T-helper 2 cell treated with Interferon-gamma antibody and Interleukin-4, amounts not matched to agents 100 ng/mL and 5 ng/mL, for 36 hours (primary cell): ENCODE measurements around the gene FCN3. TPM values are rescaled to one million over a fixed set of nuclear protein-coding genes. Genes with fewer than 3 reads are reported as not detected.

Source experiments
- intact Hi-C: fragments of 100-400 bp; cut with micrococcal nuclease; formaldehyde crosslinking; loops from one replicate; pipeline ENCODE4 v1.15.1; 2023
- total RNA-seq: library from RNA; stranded (reverse); gene quantifications from 2 replicates; pipeline ENCODE4 v1.2.3, GENCODE V29; 2022

FCN3 gene
- total RNA-seq, 1 donor from 2014 or later, result not detected

GRCh38 chr1:27360159-27361043 lies 14.2 kb downstream of the FCN3 start:
- intact Hi-C loops, result no loop called here

GRCh38 chr1:27359822-27360158 lies 14.8 kb downstream of the FCN3 start:
- intact Hi-C loops, result no loop called here

- intact Hi-C loops, result no loop called here
Observed at GRCh38 chr1:27358928-27359313, 15.7 kb downstream of the FCN3 start.

- intact Hi-C loops, result no loop called here
Observed at GRCh38 chr1:27358038-27358927, 16.3 kb downstream of the FCN3 start.

- intact Hi-C loops, result loop anchor here (1.0 kb wide), 3 partner anchors 8 to 35 kb away; partner anchors contain the start of gene GPR3
Observed at GRCh38 chr1:27357281-27358037, 17.2 kb downstream of the FCN3 start.

GRCh38 chr1:27356619-27357280 lies 17.9 kb downstream of the FCN3 start:
- intact Hi-C loops, result loop anchor here (1.0 kb wide), 3 partner anchors 9 to 36 kb away; partner anchors contain the start of gene GPR3

GRCh38 chr1:27356277-27356618 lies 18.4 kb downstream of the FCN3 start:
- intact Hi-C loops, result no loop called here

GRCh38 chr1:27355683-27356082 lies 18.9 kb downstream of the FCN3 start:
- intact Hi-C loops, result no loop called here

- intact Hi-C loops, result no loop called here
Observed at GRCh38 chr1:27353629-27354028, 21.0 kb downstream of the FCN3 start.

- intact Hi-C loops, result no loop called here
Observed at GRCh38 chr1:27353166-27353565, 21.5 kb downstream of the FCN3 start.

- intact Hi-C loops, result no loop called here
Observed at GRCh38 chr1:27351541-27352107, 23.0 kb downstream of the FCN3 start.

GRCh38 chr1:27350663-27351540 lies 23.7 kb downstream of the FCN3 start:
- intact Hi-C loops, result no loop called here

GRCh38 chr1:27349784-27350662 lies 24.6 kb downstream of the FCN3 start:
- intact Hi-C loops, result no loop called here

GRCh38 chr1:27348861-27349783 lies 25.5 kb downstream of the FCN3 start:
- intact Hi-C loops, result no loop called here

- intact Hi-C loops, result no loop called here
Observed at GRCh38 chr1:27346991-27347624, 27.5 kb downstream of the FCN3 start.

- intact Hi-C loops, result no loop called here
Observed at GRCh38 chr1:27346357-27346756, 28.3 kb downstream of the FCN3 start.

GRCh38 chr1:27345272-27345671 lies 29.4 kb downstream of the FCN3 start:
- intact Hi-C loops, result no loop called here
